GM21737 (cell line): ENCODE data around the gene RAP1GAP.
"Not testable (repeated sequence)": the region's sequence is repeated elsewhere in the genome, so short reads cannot be mapped to it uniquely, and the experiment has no call there.

ENCODE experiments used
- ATAC-seq: cut with Tn5 transposase; IDR thresholded peaks from one replicate; pipeline ENCODE4 v1.9.1; 2021; ENCODE audit warnings: mild to moderate bottlenecking, moderate library complexity; ENCODE audit not compliant: unreplicated experiment

The RAP1GAP gene

DNA sequence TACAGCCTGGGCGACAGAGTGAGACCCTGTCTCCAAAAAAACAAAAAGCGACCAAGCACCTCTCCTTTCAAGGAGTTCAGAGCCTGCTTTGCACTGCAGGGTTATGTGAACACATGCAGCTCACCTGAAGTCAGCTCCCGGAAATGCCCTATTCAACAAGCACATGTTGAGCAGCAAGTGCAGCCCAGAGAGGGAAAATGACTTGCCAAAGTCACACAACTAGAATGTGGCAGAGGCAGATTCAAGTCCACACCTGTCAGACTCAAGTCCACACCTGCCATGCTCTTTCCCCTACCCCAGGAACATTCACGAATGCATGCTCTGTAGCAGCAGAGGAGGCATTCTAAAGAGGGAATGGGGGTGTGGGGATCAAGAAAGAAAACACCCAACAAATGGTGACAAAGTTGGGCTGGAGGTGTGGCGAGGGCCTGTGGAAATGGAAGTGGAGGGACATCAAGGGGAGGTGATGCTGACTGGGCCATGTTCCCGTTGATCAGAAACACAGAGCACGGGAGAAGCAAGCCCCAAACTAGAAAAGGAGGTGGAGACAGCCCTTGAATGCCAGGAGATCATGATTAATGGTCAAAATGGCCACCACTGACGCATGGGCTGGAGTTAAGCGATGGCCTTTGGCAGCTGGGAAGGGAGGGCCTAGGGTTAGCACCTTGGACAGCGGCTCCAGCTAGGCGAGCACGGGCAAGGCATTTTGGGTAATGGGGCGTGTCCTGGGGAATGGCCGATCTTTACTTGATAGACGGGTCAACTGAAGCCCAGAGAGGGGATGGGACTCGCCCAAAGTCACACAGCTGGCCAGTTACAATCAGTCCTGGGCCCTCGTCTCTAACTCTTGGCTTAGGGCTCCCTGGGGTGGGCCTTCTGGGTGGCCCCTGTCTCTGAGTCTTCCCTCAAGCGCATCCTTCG, 21.5 kb downstream of the RAP1GAP start:
- no peak for ATAC-seq

DNA sequence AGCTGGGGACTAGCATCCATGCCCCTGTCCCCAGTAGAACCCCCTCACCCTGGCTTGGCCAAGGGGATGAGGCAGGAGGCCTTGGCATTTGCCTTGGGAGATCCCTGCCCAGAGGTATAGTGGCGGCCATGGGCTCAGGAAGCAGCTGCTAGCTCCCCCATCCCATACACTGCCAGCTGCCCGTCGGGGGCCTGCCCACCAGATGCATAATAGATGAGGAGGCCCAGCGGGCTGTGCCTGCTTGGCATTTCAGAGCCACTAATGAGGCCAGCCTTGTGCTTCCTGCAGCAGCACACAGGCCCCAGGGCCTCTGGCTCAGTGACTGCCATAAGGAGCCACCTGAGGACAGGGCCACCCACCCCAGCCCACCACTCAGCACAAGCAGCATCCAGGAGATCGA, 23.6 kb downstream of the RAP1GAP start:
- no peak for ATAC-seq

DNA sequence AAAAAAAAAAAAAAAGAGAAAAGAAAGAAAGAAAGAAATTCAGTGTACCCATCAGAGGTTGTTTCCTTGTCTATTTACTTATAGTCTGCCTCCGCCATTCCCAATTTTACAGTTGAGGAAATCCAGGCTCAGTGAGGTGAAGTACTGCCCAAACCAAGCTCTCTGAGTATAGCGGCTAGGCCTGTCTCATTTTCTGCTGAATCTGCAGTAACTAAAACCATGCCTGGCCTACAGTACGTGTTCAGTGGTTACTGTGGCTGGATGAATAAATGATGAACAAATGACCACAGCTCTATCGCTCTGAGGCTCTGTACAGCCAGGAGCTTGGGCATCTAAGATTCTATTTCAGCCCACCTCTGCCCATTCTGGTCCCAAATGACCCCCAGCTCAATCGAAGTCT, 24.3 kb downstream of the RAP1GAP start:
- no peak for ATAC-seq

DNA sequence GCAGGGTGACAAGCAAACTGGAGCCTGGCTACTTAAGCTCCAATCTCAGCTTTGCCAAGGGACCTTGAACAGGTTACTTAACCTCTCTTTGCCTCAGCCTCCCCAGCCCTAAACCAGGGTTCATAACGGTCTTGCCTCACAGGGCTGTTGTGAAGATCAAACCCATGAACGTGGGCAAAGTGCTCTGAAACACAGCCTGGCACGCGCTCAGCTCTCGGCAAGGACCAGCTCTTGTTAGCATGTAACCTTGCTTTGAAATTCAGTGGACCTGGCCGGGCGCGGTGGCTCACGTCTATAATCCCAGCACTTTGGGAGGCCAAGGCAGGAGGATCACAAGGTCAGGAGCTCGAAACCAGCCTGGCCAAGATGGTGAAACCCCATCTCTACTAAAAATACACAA, 24.8 kb downstream of the RAP1GAP start:
- no peak for ATAC-seq

DNA sequence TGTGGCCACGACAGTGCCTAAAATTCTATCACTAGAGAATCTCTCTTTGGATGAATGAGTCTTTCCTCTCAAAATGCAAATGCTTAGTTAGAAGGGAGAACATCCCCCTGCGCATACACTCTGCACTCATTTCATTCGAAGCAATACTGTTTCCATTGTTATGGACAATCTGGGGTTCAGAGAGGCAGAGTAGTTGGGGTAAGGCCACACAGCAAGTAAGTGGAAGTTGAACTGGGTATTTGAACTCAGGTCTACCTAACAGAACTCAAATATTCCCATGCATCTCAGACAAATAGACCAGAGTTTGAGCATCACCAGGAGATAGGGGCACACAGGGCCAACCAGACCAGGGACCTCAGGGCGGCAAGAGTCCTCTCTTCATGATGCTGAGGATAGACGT, 25.5 kb downstream of the RAP1GAP start:
- ATAC-seq: no peak

DNA sequence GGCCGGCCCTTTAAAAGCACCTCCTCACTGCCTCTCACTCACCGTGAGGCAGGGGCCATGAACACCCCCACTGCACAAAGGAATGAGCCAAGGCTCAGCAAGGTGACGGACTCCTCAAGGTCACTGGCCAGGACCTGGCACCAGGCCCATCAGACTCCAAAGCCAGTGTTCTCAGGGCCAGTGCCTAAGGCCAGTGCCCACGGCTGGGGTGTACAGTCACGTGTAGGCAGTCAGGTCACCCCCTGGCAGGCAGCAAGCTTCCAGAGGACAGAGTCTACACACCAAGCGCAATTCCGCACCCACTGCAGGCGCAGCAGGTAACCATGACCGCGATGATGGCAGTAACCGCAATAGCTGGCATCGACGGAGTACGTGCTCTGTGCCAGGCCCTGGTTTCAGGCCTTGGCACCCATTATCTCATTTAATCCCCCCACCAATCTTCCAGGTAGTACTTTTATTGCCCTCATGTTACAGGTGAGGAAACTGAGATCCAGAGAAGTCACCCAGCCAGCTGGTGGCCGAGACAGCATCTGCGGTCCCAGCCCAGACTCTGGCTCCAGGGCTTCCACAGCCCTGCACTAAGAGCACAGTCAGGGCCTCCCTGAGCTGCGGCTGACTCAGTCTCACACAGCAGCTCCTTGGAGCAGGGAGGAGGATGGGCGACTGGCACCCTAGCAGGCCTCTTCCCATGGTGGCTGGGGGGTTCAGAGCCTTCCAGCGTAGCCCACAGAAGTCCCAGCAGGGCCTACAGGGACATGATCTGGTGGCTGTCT, 27.0 kb downstream of the RAP1GAP start:
- ATAC-seq: no peak

DNA sequence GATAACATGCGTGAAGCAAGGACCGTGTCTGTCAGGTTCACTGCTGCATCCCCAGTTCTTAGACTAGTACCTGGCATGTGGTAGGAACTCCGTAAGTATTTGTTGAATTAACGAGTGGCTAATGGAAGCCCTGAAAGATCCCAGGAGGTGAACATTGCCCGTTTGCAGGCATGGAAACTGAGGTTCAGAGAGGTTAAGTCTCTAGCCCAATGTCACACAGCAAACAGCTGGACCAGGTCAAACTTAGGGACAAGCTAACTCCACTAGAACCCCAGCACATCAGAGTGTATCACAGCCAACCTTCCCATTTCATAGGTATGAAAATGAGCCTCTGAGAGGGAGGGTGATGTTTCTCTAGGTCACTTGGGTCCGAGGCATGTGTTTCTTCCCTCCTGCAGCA, 27.6 kb downstream of the RAP1GAP start:
- ATAC-seq: no peak

DNA sequence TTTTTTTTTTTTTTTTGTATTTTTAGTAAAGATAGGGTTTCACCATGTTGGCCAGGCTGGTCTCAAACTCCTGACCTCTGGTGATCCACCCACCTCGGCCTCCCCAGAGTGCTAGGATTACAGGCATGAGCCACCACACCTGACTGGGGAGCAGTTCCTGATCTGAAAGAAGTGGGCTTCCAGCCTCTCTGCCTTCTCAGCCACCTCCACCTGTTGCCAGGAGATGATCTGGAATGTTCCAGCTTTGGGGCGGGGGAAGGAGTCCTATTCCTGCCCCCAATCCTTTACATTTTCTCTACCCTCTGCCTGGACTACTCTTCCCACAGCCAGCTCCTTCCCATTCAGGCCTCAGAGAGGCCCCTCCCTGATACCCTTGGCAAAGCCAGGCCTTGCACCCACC, 28.1 kb downstream of the RAP1GAP start:
- ATAC-seq: no peak

DNA sequence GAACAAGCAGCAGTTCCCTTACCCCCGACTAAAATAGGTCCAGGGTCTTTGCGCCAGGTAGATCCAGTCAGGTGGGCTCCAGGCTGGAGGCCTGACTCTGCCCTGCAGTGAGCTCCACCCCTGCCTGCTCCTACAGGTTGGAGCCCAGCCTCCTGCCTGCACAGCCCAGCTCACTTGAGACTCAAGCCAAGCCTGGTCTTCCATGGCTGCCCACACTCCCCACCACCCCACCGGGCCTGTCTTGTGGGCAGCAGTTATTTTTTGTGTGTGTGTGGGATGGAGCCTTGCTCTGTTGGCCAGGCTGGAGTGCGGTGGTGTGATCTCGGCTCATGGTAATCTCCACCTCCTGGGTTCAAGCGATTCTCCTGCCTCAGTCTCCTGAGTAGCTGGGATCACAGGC, 28.5 kb downstream of the RAP1GAP start:
- ATAC-seq: no peak

DNA sequence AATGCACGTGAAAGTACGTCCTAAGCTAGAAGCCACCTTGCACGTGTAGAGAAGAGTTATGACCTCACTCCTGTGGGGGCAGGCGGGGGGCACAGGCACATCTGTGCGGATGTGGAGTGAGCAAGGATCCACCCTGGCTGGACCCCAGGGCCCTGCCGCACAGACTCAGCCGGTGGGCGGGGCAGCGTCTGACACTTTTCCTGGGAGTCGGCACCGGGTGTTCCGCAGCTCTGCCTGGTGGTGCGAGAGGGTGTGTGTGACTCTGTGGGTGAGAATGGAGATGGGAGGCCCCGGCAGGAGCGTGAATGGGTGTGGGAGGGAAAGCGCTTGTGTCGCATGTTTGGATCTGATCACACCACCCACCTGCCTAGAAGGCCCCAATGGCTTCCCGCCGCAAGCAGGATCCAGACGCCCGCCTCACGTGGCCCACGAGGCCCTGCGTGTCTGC, 29.5 kb downstream of the RAP1GAP start:
- no peak for ATAC-seq

DNA sequence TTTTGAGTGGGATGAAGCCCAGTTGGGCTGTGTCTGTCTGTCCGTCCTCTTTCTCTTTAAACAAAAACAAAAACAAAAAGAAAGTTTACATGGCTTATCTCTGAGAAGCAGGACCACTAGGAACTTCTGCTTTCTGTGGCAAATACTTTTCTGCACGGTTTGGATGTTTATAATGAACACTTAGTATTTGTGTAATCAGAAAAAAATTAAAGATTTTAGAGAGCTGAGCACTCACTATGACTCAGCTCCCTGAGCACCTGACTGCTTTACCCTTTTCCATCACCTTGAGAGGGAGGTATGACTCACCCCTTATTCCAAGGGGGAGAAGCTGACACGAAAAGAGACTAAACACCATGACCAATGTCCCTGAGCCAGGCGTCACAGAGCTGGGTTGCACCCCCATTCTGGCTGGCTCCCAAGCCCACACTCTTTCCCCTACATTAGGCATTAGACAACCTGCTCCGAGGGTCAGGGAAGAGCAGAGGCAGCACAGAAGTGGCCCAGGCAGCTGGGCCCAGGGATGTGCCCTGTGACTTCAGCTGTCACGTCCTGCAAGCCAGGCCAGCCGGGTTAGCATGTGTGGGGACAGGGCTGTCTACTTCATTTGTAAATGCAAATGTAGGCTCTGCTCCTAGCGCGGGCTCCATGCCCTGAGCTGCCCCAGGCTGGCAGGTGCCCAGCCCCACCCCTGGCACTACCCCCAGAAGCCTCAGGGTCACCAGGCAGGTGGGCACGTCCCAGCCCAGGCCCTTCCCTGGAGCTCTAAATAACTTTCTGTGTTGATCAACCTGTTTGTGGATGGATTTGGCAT, 30.4 kb downstream of the RAP1GAP start:
- ATAC-seq: no peak

DNA sequence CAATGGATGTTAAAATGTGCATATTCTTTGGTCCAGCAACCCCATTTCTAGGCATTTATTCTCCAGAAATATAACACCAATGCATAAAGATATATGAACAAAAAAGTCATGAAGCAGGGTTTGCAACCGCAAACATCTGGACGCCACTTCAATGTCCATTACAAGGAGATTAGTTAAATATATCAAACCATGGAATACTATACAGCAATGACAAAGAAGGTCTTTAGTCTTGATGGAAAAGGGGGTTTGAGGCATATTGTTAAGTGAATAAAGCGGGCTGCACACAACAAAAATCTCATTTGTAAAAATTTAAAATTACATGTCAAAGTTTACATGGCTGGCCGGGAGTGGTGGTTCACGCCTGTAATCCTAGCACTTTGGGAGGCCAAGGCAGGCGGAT, 31.6 kb downstream of the RAP1GAP start:
- ATAC-seq: no peak

DNA sequence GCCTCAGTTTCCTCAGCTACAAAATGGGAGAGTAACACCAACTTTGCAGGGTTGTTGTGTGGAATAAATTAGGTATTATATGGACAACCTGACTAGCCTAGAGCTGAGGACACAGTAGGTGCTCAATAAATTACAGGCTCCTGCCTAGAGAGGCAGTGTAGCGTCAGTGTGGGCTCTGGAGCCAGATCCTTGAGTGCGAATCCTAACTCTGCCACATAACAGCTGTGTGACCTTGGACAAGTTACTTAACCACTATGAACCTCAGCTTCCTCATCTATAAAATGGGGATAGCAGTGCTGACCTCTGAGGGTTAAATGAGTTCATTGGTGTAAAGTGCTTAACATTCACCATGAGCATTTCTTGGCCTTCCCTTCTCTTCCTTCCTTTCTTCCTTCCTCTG, 33.1 kb downstream of the RAP1GAP start:
- no peak for ATAC-seq

DNA sequence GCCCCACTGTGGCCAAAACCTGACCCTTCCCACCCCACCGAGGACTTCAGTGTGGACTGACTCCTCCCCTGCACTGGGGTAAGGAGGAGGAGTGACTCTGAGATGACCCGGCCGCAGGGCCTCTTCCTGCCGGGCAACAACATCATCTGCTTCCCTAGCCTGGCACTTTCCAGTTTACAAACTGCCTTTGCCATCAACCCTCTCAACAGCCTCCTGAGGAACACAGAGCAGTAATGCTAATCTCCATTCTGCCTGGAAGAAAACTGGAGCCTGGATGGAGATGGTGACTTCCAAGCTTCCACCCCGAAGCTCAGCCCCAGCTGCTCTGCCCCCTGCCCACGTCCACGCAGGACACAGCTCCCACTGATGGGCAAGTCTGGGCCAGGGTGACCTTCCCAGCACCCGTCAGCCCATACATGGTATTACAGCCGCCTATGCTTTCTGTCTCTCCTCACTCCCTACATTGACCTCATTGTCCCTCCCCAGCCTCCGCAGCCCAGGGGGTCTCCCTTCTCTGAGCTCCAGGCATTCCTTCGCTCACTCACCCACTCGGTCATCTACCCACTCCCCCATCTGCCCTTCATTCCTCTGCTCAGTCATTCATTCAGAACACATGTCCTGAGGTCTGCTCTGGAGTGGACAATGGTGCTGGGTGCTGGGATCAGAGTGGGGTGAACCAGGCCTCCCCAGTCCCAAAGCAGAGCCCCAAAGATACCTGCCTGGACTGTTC, 34.2 kb downstream of the RAP1GAP start:
- no peak for ATAC-seq

DNA sequence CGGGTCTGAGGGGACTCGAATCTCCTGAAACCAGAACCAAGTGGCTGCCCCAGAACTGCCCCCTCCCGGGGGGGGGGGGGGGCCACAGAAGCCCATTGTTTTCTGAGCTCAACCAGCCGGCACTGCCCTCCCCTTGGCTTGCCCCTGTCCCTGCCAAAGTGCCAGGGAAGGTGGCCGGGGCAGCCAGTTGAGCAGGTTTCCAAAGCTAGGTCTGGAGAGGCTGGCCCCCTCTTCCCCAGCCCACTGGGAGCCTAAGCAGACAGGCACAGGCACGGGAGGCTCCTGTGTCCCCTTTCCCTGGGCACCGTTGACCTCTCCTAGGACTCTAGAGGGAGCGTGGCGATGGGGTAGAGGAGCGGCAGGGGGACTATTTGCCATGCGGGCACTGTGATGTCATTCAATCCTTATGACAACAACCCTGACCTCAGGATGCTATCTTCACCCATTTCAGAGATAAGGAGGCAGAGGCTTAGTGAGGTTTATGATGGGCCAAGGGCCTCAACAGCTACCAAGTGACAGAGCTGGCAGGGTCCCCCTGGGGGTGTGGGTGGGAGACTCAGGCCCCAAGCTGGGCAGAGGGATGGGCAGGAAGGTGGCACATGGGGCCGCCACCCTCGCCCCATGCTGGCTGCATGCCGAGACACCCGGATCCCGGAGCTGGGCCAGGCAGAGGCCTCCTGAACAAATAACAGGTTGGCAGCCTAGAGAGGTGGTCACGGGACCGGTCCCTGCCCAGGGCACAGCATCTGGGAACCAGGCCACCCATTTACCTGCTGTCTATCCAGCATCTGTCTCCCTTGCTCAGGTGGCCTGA, 35.0 kb downstream of the RAP1GAP start:
- ATAC-seq: no peak

DNA sequence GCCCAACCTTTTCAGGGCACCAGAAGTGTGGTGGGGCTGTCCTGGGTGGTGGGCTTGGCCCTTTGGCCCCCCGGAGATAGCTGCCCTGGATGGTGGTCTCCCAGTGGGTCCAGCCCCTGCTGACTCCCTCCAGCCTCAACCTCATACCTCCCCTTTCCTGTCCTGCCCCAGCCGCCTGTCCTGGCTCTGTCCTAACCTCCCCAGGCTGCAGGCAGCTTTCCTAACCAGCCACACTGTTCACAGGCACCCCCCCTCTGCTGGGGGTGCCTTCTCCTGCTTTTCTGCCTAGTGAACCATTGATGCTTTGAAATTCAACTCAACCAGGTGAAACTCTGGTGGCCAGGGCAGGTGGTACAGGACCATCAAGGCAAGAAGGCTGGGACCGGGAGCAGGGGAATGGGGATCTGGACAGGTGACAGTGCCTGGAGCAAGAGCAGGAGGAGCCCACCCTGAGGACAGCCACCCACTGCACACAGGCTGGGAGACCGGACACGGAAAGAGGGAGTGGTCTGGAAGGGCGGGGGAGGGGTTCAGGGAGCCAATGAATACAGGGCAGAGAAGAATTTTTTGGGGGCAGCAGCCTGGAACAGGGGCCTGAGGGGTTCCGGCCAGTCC, 35.9 kb downstream of the RAP1GAP start:
- no peak for ATAC-seq

DNA sequence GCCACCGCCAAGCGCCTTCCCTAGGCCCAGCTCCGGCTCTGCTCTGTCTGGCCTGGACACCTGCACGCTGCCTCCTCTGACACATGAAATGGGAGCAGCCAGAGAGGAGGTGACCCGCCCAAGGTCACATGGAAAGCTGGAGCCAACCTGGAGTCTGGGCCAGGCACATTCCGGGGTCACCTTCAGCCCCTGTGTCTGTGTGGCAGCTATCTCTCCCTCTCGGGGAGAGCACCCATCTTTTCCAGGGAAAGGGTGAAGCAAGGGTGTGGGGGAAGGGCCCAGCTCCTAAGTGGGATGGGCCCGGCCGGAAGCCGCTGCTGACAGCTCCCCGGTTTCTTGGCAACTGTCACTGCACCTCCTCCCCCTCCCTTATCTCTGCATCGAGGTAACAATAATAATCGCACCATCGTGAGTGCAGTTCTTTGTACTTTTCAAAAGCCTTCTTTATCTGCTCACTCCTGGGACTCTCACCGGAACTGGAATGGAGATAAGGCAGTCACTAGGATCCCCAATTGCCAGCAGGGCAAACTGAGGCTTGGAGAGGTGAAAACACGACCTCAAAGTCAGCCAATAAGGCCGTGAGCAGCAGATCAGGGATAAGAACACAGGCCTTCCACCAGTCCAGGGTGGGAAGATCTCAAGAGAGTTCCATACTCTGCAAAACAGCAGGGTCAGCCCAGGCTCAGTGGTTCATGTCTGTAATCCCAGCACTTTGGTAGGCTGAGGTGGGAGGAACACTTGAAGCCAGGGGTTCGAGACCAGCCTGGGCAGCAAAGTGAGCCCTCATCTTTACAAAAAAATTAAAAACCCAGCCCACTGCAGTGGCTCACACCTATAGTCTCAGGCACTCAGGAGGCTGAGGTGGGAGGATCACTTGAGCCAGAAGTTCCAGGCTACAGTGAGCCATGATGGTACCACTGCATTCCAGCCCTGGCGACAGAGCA, 36.9 kb downstream of the RAP1GAP start:
- ATAC-seq: no peak

DNA sequence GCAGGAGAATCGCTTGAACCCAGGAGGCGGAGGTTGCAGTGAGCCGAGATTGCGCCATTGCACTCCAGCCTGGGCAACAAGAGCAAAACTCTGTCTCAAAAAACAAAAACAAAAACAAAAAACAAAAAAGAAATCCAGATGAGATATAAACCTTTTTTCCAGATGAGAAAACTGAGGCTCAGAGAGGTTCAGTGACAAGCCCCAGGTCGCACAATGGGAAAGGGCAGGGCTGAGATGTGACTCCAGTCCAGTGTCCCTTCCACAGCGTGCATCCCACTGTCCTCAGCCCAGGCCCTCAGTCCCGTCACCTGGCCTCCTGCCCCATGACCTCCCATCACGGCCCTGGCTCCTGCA, 37.6 kb downstream of the RAP1GAP start:
- ATAC-seq: not testable (repeated sequence)
